Thyroid gland (tissue), 4 donors: ENCODE measurements around the gene CCDC152. TPM values are rescaled to one million over a fixed set of nuclear protein-coding genes. Genes with fewer than 3 reads are reported as not detected.
A peak's percentile ranks its signal among the peaks of the same experiment; 100 is the strongest.

Experiments
- DNase-seq, 2 donors: peaks; one replicate each; pipeline ENCODE4 v3.0.0-alpha.2; 2019
- H3K27ac ChIP-seq, 3 donors: fragments of 200-600 bp; sonication (generic); 1 replicate in 2 of 3; 2 replicates in 1 of 3; pipeline ENCODE4 v1.5.1; 2016 to 2019; ENCODE audit warnings: mild to moderate bottlenecking in 1 of 3, moderate library complexity in 1 of 3
- H3K27me3 ChIP-seq: fragments of 200-600 bp; sonication (generic); one replicate; pipeline ENCODE4 v1.5.1; 2019
- H3K36me3 ChIP-seq, 2 donors: fragments of 200-600 bp; sonication (generic); one replicate each; pipeline ENCODE4 v1.5.1; 2016 to 2019
- H3K4me1 ChIP-seq, 2 donors: fragments of 200-600 bp; sonication (generic); one replicate each; pipeline ENCODE4 v1.5.1; 2017 to 2019
- H3K4me3 ChIP-seq, 3 donors: fragments of 200-600 bp; sonication (generic); replicated peaks in 1 of 3; 1 replicate in 2 of 3; 2 replicates in 1 of 3; pipeline ENCODE4 v1.5.1; 2016; ENCODE audit warnings: mild to moderate bottlenecking in 1 of 3
- H3K9me3 ChIP-seq: fragments of 200-600 bp; sonication (generic); one replicate; pipeline ENCODE4 v1.5.1; 2017
- POLR2A ChIP-seq, 2 donors: fragments of 450-650 bp; IDR thresholded peaks; one replicate each; pipeline ENCODE4 v1.6.1; 2017; ENCODE audit warnings: antibody characterized with exemption in 2 of 2, mild to moderate bottlenecking in 2 of 2, moderate library complexity in 1 of 2
- WGBS, 2 donors: methylation state at CpG; one replicate each; pipeline ENCODE4 v1.1.5; 2017; 5-methylcytosine and 5-hydroxymethylcytosine counted together
- intact Hi-C: fragments of 100-400 bp; cut with DNase I; formaldehyde crosslinking; loops from one replicate; pipeline ENCODE4 v1.15.1; 2023
- total RNA-seq, 4 donors: library from RNA; depleted of rRNA; stranded (reverse); fragments of >200 nt; gene quantifications; one replicate each; pipeline ENCODE4 v1.2.3, GENCODE V29; 2016
- TF ChIP-seq, protein P1 (sequence below), 6 experiments: fragments of 200-600 bp in 3 of 6; fragments of 450-650 bp in 3 of 6; sonication (generic) in 3 of 6; IDR thresholded peaks; one replicate each; pipeline ENCODE4 v1.5.1; 2016 to 2019; ENCODE audit warnings: antibody characterized with exemption in 6 of 6, mild to moderate bottlenecking in 2 of 6, inconsistent platforms in 1 of 6, moderate library complexity in 1 of 6

The CCDC152 gene
- total RNA-seq, 4 donors from 2014 or later = 0.94 to 2.5 (median 1.7) TPM

DNA sequence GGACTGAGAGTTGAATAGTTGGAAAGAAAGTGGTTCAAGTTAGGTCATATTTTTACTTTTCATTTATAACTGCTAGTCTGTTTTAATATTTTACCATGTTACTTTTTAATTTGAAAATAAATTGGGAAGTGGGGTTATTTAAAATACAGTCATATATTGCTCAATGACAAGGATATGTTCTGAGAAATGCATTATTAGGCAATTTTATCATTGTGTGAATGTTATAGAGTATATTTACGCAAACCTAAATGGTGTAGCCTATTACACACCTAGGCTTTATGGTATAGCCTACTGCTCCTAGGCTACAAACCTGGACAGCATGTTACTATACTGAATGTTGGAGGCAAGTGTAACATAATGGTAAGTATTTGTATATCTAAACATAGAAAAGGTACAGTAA, 5.2 kb downstream of the CCDC152 start:
- H3K36me3 ChIP-seq = no peaks in the 10 kb centered on the region
- H3K27me3 ChIP-seq = no peaks in the 10 kb centered on the region
- H3K9me3 ChIP-seq = no peaks in the 10 kb centered on the region
- DNase-seq = no peak
- H3K4me1 ChIP-seq = no peaks in the 10 kb centered on the region
- H3K27ac ChIP-seq = no peak overlapping the region
- no peak overlapping the region for H3K4me3 ChIP-seq
- TF ChIP-seq, protein P1, sequence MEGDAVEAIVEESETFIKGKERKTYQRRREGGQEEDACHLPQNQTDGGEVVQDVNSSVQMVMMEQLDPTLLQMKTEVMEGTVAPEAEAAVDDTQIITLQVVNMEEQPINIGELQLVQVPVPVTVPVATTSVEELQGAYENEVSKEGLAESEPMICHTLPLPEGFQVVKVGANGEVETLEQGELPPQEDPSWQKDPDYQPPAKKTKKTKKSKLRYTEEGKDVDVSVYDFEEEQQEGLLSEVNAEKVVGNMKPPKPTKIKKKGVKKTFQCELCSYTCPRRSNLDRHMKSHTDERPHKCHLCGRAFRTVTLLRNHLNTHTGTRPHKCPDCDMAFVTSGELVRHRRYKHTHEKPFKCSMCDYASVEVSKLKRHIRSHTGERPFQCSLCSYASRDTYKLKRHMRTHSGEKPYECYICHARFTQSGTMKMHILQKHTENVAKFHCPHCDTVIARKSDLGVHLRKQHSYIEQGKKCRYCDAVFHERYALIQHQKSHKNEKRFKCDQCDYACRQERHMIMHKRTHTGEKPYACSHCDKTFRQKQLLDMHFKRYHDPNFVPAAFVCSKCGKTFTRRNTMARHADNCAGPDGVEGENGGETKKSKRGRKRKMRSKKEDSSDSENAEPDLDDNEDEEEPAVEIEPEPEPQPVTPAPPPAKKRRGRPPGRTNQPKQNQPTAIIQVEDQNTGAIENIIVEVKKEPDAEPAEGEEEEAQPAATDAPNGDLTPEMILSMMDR (IDR thresholded peaks at IDR 0.05) = no peak
- no peak for TF ChIP-seq POLR2A (IDR thresholded peaks at IDR 0.05)
- intact Hi-C loops = loop anchor here (10.0 kb wide), 2 partner anchors 337 to 757 kb away; partner anchors contain the start of gene GHR
- WGBS, 2 donors = 96 to 98% methylated on average over 1 of the region's 1 CpG

DNA sequence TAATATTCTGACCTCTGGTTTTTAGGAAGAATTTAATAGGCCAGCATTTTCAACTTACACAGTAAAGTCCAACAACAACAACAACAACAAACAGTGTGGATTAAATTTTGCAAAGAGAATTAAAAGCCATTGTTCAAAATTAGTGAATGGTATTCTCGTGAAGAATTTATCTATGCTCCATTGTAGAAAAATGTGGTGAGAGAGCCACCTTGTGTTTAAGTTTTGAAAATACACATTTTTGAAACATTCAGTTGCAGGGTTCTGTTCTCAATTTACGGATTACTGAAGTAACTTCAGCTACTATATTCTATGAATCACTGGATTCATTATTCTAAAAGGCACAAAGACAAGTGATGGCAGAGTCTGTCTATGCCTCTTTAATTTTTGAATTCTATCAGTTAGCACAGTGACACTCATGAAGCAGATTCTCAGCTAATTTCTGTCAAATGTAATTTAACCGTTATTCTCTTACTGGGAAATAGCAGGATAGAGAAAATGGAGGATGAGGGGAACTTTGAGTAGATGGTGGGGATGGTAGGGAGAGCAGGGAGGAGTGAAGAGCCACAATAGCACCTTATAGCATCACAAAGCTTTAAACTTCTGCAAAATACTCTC, 11.0 kb downstream of the CCDC152 start:
- H3K36me3 ChIP-seq = no peaks in the 10 kb centered on the region
- H3K4me3 ChIP-seq = no peak overlapping the region
- no peaks in the 10 kb centered on the region for H3K9me3 ChIP-seq
- no peaks in the 10 kb centered on the region for H3K4me1 ChIP-seq
- H3K27ac ChIP-seq = no peak overlapping the region
- H3K27me3 ChIP-seq = no peaks in the 10 kb centered on the region
- intact Hi-C loops = loop anchor here (5.0 to 10.0 kb wide), 3 partner anchors 343 to 910 kb away; partner anchors contain the start of gene GHR
- 40 to 41% methylated on average over 3 of the region's 3 CpGs for WGBS, 2 donors
- no peak for DNase-seq
- TF ChIP-seq POLR2A (IDR thresholded peaks at IDR 0.05) = no peak
- TF ChIP-seq, protein P1 (IDR thresholded peaks at IDR 0.05) = peak in 3 of 6 experiments; percentile 57 to 72 (median 69)

DNA sequence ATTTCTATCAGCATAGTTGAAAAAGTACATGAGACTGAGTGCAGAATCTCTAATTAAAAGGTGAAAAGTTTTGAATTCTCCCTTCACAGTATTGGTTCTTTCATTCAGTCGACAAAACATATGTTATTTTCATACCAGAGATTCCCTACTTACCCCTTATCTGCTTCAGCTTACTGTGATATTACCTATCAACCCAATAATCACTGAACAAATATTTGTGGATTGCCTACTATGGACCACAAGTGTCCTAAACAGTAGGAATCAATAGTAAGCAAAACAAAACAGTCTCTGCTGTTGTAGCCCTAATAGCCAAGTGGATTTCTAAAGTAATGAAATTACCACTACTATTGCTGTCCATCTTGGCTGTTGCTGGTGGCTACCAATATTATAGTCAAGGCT, 11.5 kb downstream of the CCDC152 start:
- H3K36me3 ChIP-seq = no peaks in the 10 kb centered on the region
- no peaks in the 10 kb centered on the region for H3K4me1 ChIP-seq
- no peak overlapping the region for H3K27ac ChIP-seq
- H3K4me3 ChIP-seq = no peak overlapping the region
- TF ChIP-seq, protein P1 (IDR thresholded peaks at IDR 0.05) = no peak
- no peak for TF ChIP-seq POLR2A (IDR thresholded peaks at IDR 0.05)
- WGBS, 2 donors = 34 to 36% methylated on average over 1 of the region's 1 CpG
- no peaks in the 10 kb centered on the region for H3K9me3 ChIP-seq
- no peaks in the 10 kb centered on the region for H3K27me3 ChIP-seq
- intact Hi-C loops = loop anchor here (5.0 to 10.0 kb wide), 3 partner anchors 343 to 911 kb away; partner anchors contain the start of gene GHR
- DNase-seq = no peak

DNA sequence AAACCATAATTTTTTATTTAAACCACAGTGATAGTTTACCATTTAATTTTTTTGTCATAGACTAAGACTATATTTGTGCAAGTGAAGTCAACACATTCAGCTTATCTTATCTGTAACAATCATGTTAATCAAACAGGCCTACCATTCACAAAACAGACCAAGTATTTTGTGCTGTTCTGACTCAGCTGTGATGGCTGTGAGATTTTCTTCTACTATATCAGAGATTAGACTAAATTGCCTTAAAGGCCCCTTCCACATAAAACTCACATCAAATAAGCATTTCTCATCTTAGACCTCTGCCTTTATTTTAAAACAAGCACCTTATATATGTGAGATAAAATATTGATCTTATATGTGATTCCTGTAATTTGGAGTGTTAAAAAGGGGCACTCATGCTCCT, 13.4 kb downstream of the CCDC152 start:
- H3K4me3 ChIP-seq = no peak overlapping the region
- no peak for TF ChIP-seq POLR2A (IDR thresholded peaks at IDR 0.05)
- TF ChIP-seq, protein P1 (IDR thresholded peaks at IDR 0.05) = no peak
- no peak for DNase-seq
- H3K4me1 ChIP-seq = no peaks in the 10 kb centered on the region
- intact Hi-C loops = no loop called here
- H3K27ac ChIP-seq = no peak overlapping the region
- no peaks in the 10 kb centered on the region for H3K27me3 ChIP-seq
- H3K36me3 ChIP-seq = no peaks in the 10 kb centered on the region
- no peaks in the 10 kb centered on the region for H3K9me3 ChIP-seq

DNA sequence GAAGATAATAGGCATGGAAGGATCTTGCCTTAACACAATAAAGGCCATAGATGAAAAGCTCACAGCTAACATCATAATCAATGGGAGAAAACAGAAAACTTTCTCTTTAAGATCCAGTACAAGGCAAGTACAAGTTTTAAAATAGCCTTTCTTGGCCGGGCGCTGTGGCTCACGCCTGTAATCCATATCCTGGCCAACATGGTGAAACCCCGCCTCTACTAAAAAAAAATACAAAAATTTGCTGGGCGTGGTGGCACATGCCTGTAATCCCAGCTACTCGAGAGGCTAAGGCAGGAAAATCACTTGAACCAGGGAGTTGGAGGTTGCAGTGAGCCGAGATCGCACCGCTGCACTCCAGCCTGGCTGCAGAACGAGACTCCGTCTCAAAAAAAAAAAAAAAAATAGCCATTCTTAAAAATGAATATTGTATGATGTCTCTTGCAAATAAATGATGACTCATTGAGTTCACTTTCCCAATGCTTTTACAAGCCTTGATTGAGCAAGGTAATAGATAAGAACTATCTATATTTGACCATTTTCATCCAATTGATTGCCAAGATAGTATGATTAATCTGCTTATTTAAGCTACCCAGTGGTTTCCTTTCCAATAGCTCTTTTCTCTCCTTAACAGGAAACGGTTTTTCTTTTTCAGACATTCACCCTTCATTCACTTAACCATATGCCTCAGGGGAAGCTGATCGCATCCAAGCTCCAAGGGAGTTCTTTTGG, 15.8 kb downstream of the CCDC152 start:
- WGBS, 2 donors = 76 to 79% methylated on average over 13 of the region's 13 CpGs
- no peak for DNase-seq
- H3K9me3 ChIP-seq = no peaks in the 10 kb centered on the region
- H3K27me3 ChIP-seq = no peaks in the 10 kb centered on the region
- no peaks in the 10 kb centered on the region for H3K4me1 ChIP-seq
- TF ChIP-seq POLR2A (IDR thresholded peaks at IDR 0.05) = no peak
- TF ChIP-seq, protein P1 (IDR thresholded peaks at IDR 0.05) = no peak
- intact Hi-C loops = no loop called here
- no peak overlapping the region for H3K4me3 ChIP-seq
- no peak overlapping the region for H3K27ac ChIP-seq
- H3K36me3 ChIP-seq = no peaks in the 10 kb centered on the region
